ENCODE data around the gene ASIC3.
A peak's percentile ranks its signal among the peaks of the same experiment; 100 is the strongest.
"Not testable (repeated sequence)": the region's sequence is repeated elsewhere in the genome, so short reads cannot be mapped to it uniquely, and the experiment has no call there.

Gene ASIC3

DNA sequence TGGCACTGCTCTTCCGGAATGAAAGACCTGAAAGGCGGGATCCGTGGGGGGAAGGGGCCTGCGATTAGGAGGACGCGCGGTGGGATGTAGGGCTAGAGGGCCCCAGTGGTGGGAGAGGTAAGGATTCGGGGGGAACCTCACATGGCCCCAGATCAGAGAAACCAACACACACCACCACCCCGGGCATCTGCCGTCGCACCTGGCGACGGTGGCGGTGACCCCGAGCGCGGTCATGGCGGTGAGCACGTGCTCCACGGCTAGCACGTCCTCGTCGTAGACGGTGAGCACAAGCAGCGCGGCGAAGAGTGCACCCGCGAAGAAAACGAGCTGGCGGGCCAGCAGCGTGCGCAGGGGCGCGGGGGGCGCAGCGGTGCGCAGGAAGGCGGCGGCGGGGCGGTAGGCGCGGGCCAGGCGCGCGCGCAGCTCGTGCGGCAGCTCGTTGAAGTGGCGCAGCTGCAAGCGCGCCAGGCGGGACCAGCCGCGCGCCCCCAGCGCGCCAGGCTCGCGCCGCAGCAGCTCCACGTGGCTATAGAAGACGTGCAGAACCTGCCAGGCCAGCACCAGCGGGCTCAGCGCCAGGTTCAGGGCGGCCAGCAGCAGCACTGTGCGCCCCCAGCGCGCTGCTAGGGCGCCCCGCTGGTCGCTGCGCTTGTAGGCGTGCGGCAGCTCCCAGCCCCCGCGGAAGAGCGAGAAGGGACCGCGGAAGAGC lies 29.8 kb upstream of the ASIC3 start:
- peak overlapping the region; percentile 29 for H3K4me3 ChIP-seq (ENCODE audit: low read length)
- no peak for DNase-seq (ENCODE audit: low read depth)
- TF ChIP-seq CTCF (conservative IDR thresholded peaks at IDR 0.05; ENCODE audit: low read depth, low read length), result no peak

- H3K4me3 ChIP-seq (ENCODE audit: low read length), result no peak overlapping the region
- no peak for DNase-seq (ENCODE audit: low read depth)
- no peak for TF ChIP-seq CTCF (conservative IDR thresholded peaks at IDR 0.05; ENCODE audit: low read depth, low read length)
Observed at GRCh38 chr7:151019130-151019447, 29.2 kb upstream of the ASIC3 start.

DNA sequence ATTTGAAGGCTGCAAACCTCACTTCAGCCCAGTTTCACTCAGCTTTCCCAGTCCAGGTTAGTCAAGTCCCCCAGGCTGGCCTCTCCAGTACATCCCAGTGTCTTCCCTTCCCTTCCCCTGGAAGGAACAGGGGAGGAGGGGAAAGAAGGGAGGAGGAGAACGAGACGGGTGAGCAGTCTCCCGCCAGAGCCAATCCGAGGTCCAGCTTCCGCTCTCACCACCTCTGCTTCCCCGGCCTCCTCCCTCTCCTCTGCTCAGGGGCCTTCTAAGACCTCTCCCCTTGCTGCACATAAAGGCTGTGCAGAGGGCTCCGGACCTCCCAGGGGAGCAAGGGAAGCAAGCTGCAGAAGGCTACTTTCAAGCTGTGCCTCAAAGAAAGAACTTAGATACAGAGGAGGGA lies 28.1 kb upstream of the ASIC3 start:
- no peak overlapping the region for H3K4me3 ChIP-seq (ENCODE audit: low read length)
- no peak for TF ChIP-seq CTCF (conservative IDR thresholded peaks at IDR 0.05; ENCODE audit: low read depth, low read length)
- no peak for DNase-seq (ENCODE audit: low read depth)

DNA sequence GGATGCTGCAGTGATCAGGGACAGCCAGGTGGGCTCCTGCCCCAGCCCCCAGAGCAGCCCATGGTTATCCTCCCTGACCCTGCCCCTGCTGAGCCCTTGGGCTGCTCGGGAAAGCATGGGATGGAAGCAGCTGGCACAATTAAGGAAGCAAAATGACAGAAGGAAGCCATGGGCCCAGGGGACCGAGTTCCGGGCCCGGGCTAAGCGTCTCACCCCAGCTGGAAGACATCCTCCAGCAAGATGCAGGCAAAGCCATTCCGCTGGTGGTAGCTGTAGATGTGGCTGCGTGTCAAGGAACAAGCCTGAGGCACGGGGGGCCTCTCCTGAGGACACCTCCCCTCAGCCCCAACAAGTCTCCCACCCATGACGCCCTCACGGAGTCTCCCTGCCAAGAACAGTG lies 25.1 kb upstream of the ASIC3 start:
- no peak overlapping the region for H3K4me3 ChIP-seq (ENCODE audit: low read length)
- TF ChIP-seq CTCF (conservative IDR thresholded peaks at IDR 0.05; ENCODE audit: low read depth, low read length), result no peak
- DNase-seq (ENCODE audit: low read depth), result no peak

GRCh38 chr7:151024435-151025056 lies 23.8 kb upstream of the ASIC3 start, which contains the start of gene ATG9B:
Gene ATG9B, minus strand, starts transcription at chr7:151024494. Its CDS starts 71 bp downstream, at chr7:151024423.
- no peak for TF ChIP-seq CTCF (conservative IDR thresholded peaks at IDR 0.05; ENCODE audit: low read depth, low read length)
- H3K4me3 ChIP-seq (ENCODE audit: low read length), result no peak within 1 kb of the TSS
- DNase-seq (ENCODE audit: low read depth), result no peak

DNA sequence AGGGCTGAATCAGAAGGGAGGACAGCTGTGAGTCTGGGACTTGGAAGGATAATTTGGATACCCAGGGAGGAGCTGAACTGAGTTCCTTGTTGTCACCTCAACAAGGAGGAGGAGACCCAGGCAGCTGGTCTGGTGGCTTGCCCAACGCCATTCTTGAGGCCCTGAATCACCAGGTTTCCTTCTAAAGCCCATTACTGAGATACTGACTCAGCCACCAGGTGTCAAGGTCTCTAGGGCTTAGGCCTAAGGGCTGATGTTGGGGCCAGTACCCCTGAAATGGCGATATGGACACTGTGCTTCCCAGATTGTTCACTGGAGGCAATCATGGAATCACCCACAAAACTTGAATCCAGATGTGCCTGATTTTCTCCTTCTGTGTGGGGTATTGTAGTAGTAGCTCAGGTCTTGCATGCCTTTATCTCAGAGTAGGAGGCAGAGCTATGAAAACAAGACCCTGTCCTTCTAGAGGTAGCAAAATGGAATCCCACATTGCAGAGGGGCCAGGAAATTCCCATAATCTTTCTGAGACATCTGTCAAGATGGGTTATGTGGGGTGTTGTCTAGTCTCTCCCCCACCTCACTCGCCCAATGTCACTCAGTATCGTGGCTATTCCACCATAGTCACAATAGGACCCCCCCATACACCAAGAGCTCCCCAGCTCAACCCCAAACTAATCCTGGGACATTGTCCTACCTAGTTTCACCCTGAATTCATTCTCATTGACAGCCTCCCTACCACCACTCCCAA lies 22.2 kb upstream of the ASIC3 start:
- no peak for TF ChIP-seq CTCF (conservative IDR thresholded peaks at IDR 0.05; ENCODE audit: low read depth, low read length)
- no peak overlapping the region for H3K4me3 ChIP-seq (ENCODE audit: low read length)
- DNase-seq (ENCODE audit: low read depth), result no peak

- peak overlapping the region; percentile 83 for H3K4me3 ChIP-seq (ENCODE audit: low read length)
- DNase-seq (ENCODE audit: low read depth), result peak; percentile 71
Observed at GRCh38 chr7:151026771-151027727, 21.3 kb upstream of the ASIC3 start.

DNA sequence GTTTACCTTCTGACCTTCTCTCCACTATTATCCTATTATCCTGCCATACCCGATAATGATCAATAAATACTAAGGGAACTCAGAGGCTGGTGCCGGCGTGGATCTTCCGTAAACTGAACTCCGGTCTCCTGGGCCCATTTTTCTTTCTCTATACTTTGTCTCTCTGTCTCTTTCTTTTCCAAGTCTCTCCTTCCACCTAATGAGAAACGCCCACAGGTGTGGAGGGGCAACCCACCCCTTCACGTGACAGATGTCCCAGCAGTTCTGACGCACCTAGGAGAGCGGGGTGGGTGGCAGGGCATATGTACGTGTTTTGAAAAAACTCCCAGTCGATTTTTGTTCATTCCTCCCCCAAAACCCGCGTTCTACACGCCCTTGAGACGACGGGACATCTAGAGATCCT lies 20.6 kb upstream of the ASIC3 start:
- H3K4me3 ChIP-seq (ENCODE audit: low read length), result peak overlapping the region; percentile 83
- not testable (repeated sequence) for DNase-seq (ENCODE audit: low read depth)

Measured in retinal pigment epithelial cell (primary cell).